Liver (tissue), 9 donors: ENCODE data around the gene NOS1AP. TPM values are rescaled to one million over a fixed set of nuclear protein-coding genes. Genes with fewer than 3 reads are reported as not detected.
A peak's percentile ranks its signal among the peaks of the same experiment; 100 is the strongest.

Experiments
- DNase-seq: peaks from one replicate; pipeline ENCODE4 v3.0.0-alpha.2; 2017; ENCODE audit warnings: low spot score
- H3K27ac ChIP-seq, 2 donors: one replicate each; pipeline ENCODE4 v1.7.0; 2013; ENCODE audit warnings: inconsistent platforms in 2 of 2, low read length in 2 of 2, control low read depth in 1 of 2, low read depth in 1 of 2, mild to moderate bottlenecking in 1 of 2
- H3K27me3 ChIP-seq, 4 donors: one replicate each; pipeline versions ENCODE4 v1.6.1 to v1.7.0; 2013; ENCODE audit warnings: low read length in 3 of 4, inconsistent platforms in 1 of 4, mild to moderate bottlenecking in 1 of 4, moderate library complexity in 1 of 4; ENCODE audit not compliant: control insufficient read depth in 4 of 4, insufficient read depth in 4 of 4
- H3K36me3 ChIP-seq, 4 donors: one replicate each; pipeline versions ENCODE4 v1.6.1 to v1.7.0; 2013; ENCODE audit warnings: low read length in 3 of 4, mild to moderate bottlenecking in 3 of 4, low read depth in 1 of 4, moderate library complexity in 1 of 4; ENCODE audit not compliant: control insufficient read depth in 4 of 4, insufficient read depth in 3 of 4
- H3K4me1 ChIP-seq, 4 donors: one replicate each; pipeline versions ENCODE4 v1.6.1 to v1.7.0; 2013; ENCODE audit warnings: low read length in 3 of 4, mild to moderate bottlenecking in 3 of 4, moderate library complexity in 1 of 4; ENCODE audit not compliant: control insufficient read depth in 4 of 4, insufficient read depth in 4 of 4
- H3K4me3 ChIP-seq, 3 donors: one replicate each; pipeline versions ENCODE4 v1.6.1 to v1.7.0; 2013; ENCODE audit warnings: low read length in 3 of 3, control low read depth in 1 of 3, low read depth in 1 of 3, mild to moderate bottlenecking in 1 of 3
- H3K9ac ChIP-seq, 2 donors: one replicate each; pipeline ENCODE4 v1.7.0; 2013; ENCODE audit warnings: low read length in 2 of 2, mild to moderate bottlenecking in 2 of 2, moderate library complexity in 2 of 2, control low read depth in 1 of 2, low read depth in 1 of 2
- H3K9me3 ChIP-seq, 4 donors: one replicate each; pipeline versions ENCODE4 v1.6.1 to v1.7.0; 2013; ENCODE audit warnings: low read length in 3 of 4; ENCODE audit not compliant: control insufficient read depth in 4 of 4
- CTCF ChIP-seq: fragments of 150-350 bp; IDR thresholded peaks from 2 replicates; pipeline ENCODE4 v1.5.1; 2017; ENCODE audit warnings: improper control_type of control experiment, low read depth, low read length; ENCODE audit not compliant: missing input control
- EGR1 ChIP-seq, 2 donors: IDR thresholded peaks; 2 replicates each; pipeline ENCODE4 v1.6.1; 2016 to 2018; ENCODE audit warnings: antibody characterized with exemption in 2 of 2, low read depth in 2 of 2
- FOXA1 ChIP-seq: IDR thresholded peaks from 2 replicates; pipeline ENCODE4 v1.6.1; 2016; ENCODE audit warnings: antibody characterized with exemption
- FOXA2 ChIP-seq: IDR thresholded peaks from 2 replicates; pipeline ENCODE4 v1.6.1; 2016; ENCODE audit warnings: antibody characterized with exemption
- GABPA ChIP-seq, 2 donors: IDR thresholded peaks in 1 of 2; conservative IDR thresholded peaks in 1 of 2; 2 replicates each; pipeline ENCODE4 v1.6.1; 2016; ENCODE audit warnings: antibody characterized with exemption in 2 of 2, mild to moderate bottlenecking in 1 of 2, moderate library complexity in 1 of 2
- HNF4A ChIP-seq, 2 donors: conservative IDR thresholded peaks; 2 replicates each; pipeline ENCODE4 v1.6.1; 2016; ENCODE audit warnings: antibody characterized with exemption in 2 of 2, mild to moderate bottlenecking in 2 of 2
- HNF4G ChIP-seq: IDR thresholded peaks from 2 replicates; pipeline ENCODE4 v1.6.1; 2016; ENCODE audit warnings: antibody characterized with exemption
- JUND ChIP-seq, 2 donors: IDR thresholded peaks; 2 replicates each; pipeline ENCODE4 v1.6.1; 2016; ENCODE audit warnings: antibody characterized with exemption in 2 of 2
- MAX ChIP-seq: IDR thresholded peaks from 2 replicates; pipeline ENCODE4 v1.6.1; 2016; ENCODE audit warnings: antibody characterized with exemption
- NR2F2 ChIP-seq: IDR thresholded peaks from 2 replicates; pipeline ENCODE4 v1.6.1; 2016; ENCODE audit warnings: antibody characterized with exemption
- RAD21 ChIP-seq, 2 donors: IDR thresholded peaks; 2 replicates each; pipeline ENCODE4 v1.6.1; 2016; ENCODE audit warnings: antibody characterized with exemption in 2 of 2, mild to moderate bottlenecking in 2 of 2
- RXRA ChIP-seq, 2 donors: IDR thresholded peaks; 2 replicates each; pipeline ENCODE4 v1.6.1; 2017 to 2018; ENCODE audit warnings: antibody characterized with exemption in 2 of 2, mild to moderate bottlenecking in 1 of 2
- SP1 ChIP-seq: IDR thresholded peaks from 2 replicates; pipeline ENCODE4 v1.6.1; 2018; ENCODE audit warnings: antibody characterized with exemption, mild to moderate bottlenecking
- TAF1 ChIP-seq: conservative IDR thresholded peaks from 2 replicates; pipeline ENCODE4 v1.6.1; 2016; ENCODE audit warnings: antibody characterized with exemption, mild to moderate bottlenecking
- YY1 ChIP-seq: IDR thresholded peaks from 2 replicates; pipeline ENCODE4 v1.6.1; 2016; ENCODE audit warnings: antibody characterized with exemption, mild to moderate bottlenecking
- WGBS: extraction: QIAGEN DNeasy Blood & Tissue Kit; methylation state at CpG from one replicate; pipeline ENCODE4 v1.1.7; 2013; 5-methylcytosine and 5-hydroxymethylcytosine counted together
- polyA plus RNA-seq, 2 donors: library from polyadenylated mRNA; stranded (reverse) in 1 of 2; unstranded in 1 of 2; fragments of 200-250 nt in 1 of 2; fragments of >200 nt in 1 of 2; fragmentation: Nextera tagmentation in 1 of 2; extraction: Ambion mirVana in 1 of 2; gene quantifications; one replicate each; pipeline versions ENCODE4 v1.2.1 to v1.2.3, GENCODE V29; 2013 to 2015
- total RNA-seq, 2 donors: library from RNA; depleted of rRNA; stranded (reverse); fragments of >200 nt; gene quantifications; one replicate each; pipeline ENCODE4 v1.2.3, GENCODE V29; 2014
- TF ChIP-seq, protein P1 (sequence below): IDR thresholded peaks from 2 replicates; pipeline ENCODE4 v1.6.1; 2016; ENCODE audit warnings: antibody characterized with exemption
- TF ChIP-seq, protein P2 (sequence below): IDR thresholded peaks from 2 replicates; pipeline ENCODE4 v1.6.1; 2016; ENCODE audit warnings: antibody characterized with exemption, mild to moderate bottlenecking
- TF ChIP-seq, protein P3 (sequence below): IDR thresholded peaks from 2 replicates; pipeline ENCODE4 v1.6.1; 2016; ENCODE audit warnings: antibody characterized with exemption
- donor health status: healthy.
- donor health status: healthy.
- donor health status: healthy.
- donor health status: healthy.
- donor health status: healthy.

Gene NOS1AP
- total and polyA plus RNA-seq, 4 donors, result 1.4 to 13.0 (median 4.5) TPM

DNA sequence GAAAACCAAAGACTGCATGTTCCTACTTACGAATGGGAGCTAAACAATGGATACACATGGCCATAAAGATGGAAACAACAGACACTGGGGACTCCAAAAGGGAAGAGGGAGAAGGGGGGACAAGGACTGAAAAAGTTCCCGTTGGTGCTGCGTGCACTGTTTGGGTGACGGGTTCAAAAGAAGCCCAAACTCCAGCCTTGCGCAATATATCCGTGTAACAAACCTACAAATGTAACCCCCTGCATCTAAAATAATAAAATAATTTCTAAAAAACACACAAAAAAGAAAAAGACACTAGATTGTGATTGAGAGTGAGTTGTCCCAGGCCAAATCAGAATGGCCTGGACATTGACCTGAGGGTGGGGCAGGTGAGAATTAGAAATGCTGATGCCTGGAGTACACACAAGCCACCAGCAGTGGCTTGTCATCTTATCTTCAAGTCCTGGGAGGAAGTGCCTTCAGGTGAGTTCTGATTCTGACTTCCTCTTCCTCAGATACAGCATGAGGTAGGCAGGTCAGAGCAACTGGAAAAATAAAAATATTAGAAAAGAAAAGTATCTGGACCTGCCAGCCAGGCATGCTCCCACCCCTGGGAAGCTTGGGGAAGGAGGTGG lies 252.4 kb downstream of the NOS1AP start:
- Histone ChIP-seq H3K27me3 (no peaks in the 10 kb centered on the region), H3K4me3 (no peak overlapping the region), H3K36me3 (no peaks in the 10 kb centered on the region), H3K4me1 (no peaks in the 10 kb centered on the region), H3K9me3 (no peaks in the 10 kb centered on the region), H3K9ac (no peak overlapping the region), H3K27ac (no peak overlapping the region)
- DNase-seq, result no peak
- WGBS, result 89% methylated on average over 6 of the region's 6 CpGs
- TF ChIP-seq HNF4A (conservative IDR thresholded peaks at IDR 0.05) (peak in 1 of 2 donors; percentile 7), FOXA1 (no peak), CTCF (no peak), JUND (IDR thresholded peaks at IDR 0.05) (no peak), HNF4G (no peak), FOXA2 (no peak)

DNA sequence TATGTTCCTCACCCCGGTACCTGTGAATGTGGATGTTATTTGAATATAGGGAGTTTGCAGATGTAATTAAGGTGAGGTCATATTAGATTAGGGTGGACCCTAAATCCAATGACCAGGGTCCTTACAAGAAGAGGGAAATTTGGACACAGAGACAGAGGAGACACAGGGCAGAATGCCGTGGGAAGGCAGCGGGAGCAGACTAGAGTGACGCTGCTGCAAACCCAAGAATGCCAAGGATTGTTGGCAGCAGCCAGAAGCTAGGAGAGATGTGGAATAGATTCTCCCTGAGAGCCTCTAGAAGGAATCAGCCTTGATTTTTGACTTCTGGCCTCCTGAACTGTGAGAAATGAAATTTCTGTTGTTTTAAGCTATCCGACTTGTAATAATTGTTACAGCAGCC lies 253.5 kb downstream of the NOS1AP start:
- H3K27ac ChIP-seq, result no peak overlapping the region
- H3K9ac ChIP-seq, result no peak overlapping the region
- H3K9me3 ChIP-seq, result no peaks in the 10 kb centered on the region
- DNase-seq, result no peak
- WGBS, result 92% methylated on average over 5 of the region's 5 CpGs
- no peaks in the 10 kb centered on the region for H3K36me3 ChIP-seq
- TF ChIP-seq, protein P1, sequence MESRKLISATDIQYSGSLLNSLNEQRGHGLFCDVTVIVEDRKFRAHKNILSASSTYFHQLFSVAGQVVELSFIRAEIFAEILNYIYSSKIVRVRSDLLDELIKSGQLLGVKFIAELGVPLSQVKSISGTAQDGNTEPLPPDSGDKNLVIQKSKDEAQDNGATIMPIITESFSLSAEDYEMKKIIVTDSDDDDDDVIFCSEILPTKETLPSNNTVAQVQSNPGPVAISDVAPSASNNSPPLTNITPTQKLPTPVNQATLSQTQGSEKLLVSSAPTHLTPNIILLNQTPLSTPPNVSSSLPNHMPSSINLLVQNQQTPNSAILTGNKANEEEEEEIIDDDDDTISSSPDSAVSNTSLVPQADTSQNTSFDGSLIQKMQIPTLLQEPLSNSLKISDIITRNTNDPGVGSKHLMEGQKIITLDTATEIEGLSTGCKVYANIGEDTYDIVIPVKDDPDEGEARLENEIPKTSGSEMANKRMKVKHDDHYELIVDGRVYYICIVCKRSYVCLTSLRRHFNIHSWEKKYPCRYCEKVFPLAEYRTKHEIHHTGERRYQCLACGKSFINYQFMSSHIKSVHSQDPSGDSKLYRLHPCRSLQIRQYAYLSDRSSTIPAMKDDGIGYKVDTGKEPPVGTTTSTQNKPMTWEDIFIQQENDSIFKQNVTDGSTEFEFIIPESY, result no peak
- TF ChIP-seq CTCF, result no peak
- no peak for TF ChIP-seq HNF4G
- TF ChIP-seq JUND (IDR thresholded peaks at IDR 0.05), result no peak
- no peak for TF ChIP-seq HNF4A (conservative IDR thresholded peaks at IDR 0.05)
- TF ChIP-seq, protein P2, sequence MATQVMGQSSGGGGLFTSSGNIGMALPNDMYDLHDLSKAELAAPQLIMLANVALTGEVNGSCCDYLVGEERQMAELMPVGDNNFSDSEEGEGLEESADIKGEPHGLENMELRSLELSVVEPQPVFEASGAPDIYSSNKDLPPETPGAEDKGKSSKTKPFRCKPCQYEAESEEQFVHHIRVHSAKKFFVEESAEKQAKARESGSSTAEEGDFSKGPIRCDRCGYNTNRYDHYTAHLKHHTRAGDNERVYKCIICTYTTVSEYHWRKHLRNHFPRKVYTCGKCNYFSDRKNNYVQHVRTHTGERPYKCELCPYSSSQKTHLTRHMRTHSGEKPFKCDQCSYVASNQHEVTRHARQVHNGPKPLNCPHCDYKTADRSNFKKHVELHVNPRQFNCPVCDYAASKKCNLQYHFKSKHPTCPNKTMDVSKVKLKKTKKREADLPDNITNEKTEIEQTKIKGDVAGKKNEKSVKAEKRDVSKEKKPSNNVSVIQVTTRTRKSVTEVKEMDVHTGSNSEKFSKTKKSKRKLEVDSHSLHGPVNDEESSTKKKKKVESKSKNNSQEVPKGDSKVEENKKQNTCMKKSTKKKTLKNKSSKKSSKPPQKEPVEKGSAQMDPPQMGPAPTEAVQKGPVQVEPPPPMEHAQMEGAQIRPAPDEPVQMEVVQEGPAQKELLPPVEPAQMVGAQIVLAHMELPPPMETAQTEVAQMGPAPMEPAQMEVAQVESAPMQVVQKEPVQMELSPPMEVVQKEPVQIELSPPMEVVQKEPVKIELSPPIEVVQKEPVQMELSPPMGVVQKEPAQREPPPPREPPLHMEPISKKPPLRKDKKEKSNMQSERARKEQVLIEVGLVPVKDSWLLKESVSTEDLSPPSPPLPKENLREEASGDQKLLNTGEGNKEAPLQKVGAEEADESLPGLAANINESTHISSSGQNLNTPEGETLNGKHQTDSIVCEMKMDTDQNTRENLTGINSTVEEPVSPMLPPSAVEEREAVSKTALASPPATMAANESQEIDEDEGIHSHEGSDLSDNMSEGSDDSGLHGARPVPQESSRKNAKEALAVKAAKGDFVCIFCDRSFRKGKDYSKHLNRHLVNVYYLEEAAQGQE, result no peak
- TF ChIP-seq RXRA (IDR thresholded peaks at IDR 0.05), result no peak
- no peak for TF ChIP-seq GABPA (IDR thresholded peaks at IDR 0.05 in 1 of 2, conservative IDR thresholded peaks at IDR 0.05 in 1 of 2)
- TF ChIP-seq YY1, result no peak
- TF ChIP-seq FOXA2, result no peak
- TF ChIP-seq SP1, result no peak
- TF ChIP-seq, protein P3, sequence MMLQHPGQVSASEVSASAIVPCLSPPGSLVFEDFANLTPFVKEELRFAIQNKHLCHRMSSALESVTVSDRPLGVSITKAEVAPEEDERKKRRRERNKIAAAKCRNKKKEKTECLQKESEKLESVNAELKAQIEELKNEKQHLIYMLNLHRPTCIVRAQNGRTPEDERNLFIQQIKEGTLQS, result no peak
- no peak for TF ChIP-seq NR2F2
- TF ChIP-seq FOXA1, result no peak
- TF ChIP-seq TAF1, result no peak
- TF ChIP-seq MAX, result no peak
- TF ChIP-seq RAD21 (IDR thresholded peaks at IDR 0.05), result no peak
- TF ChIP-seq EGR1 (IDR thresholded peaks at IDR 0.05; ENCODE audit: low read depth in 2 of 2), result no peak
- no peak overlapping the region for H3K4me3 ChIP-seq
- H3K4me1 ChIP-seq, result no peaks in the 10 kb centered on the region
- no peaks in the 10 kb centered on the region for H3K27me3 ChIP-seq
